ENCODE results near the gene UQCRHL. TPM values are rescaled to one million over a fixed set of nuclear protein-coding genes. Genes with fewer than 3 reads are reported as not detected.

Gene UQCRHL
- total and polyA plus RNA-seq, 3 donors from 2014 or later = 1.5 to 2.5 (median 2.0) TPM

GRCh38 chr1:15760520-15761211 lies 46.8 kb downstream of the UQCRHL start:
- Histone ChIP-seq H3K4me3 (peak overlapping the region in 1 of 2 donors; percentile 76), H3K9me3 (no peaks in the 10 kb centered on the region), H3K36me3 (ENCODE audit: low read depth, missing control alignments) (no peaks in the 10 kb centered on the region), H3K27me3 (no peaks in the 10 kb centered on the region), H3K4me1 (peaks cover 36% of the 10 kb centered on the region), H3K27ac (peak overlapping the region; percentile 89 to 93)
- TF ChIP-seq CTCF (IDR thresholded peaks at IDR 0.05) (no peak), POLR2A (IDR thresholded peaks at IDR 0.05) (no peak)
- intact Hi-C loops (cut with DNase I; ENCODE audit: low total_unique reads) = no loop called here
- 34% methylated on average over 12 of the region's 12 CpGs for WGBS, 2 donors
- peak; percentile 73 for DNase-seq

DNA sequence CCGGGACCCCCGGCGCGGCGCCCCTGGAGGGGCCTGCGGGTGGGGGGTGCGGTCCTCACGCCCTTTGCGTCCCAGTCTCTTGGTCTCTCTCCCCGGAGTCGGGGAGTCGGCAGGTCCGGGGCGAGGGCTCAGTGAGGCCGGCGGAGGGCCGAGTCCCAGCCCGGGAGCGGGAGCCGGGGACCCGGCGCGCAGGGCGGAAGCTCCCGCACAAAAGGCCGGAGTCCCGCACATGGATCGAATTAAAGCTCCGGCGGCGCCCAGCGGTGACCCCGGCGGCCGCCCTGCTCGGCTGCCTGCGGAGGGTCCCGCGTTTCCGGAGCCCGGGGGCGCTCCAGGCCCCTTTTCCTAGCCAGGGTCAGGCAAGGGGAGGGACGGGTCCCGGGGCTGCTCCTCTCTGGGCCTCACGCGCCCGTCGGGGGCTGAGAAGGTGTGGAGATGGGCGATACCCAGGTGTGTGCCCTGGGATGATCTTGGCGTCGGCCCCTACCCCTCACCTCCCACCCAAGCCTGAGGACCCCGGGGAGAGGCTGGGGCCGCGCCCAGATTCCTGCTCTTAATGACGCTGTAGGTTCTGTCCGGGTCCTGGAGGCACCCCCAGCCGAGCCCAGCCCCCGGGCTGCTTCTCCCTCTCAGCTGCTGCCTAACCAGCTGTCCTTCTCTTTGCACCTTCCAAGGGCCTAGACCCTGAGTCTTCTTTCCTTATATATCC lies 48.3 kb downstream of the UQCRHL start:
- peak overlapping the region; percentile 89 to 93 for H3K27ac ChIP-seq
- no peaks in the 10 kb centered on the region for H3K36me3 ChIP-seq (ENCODE audit: low read depth, missing control alignments)
- TF ChIP-seq CTCF (IDR thresholded peaks at IDR 0.05) (no peak), POLR2A (IDR thresholded peaks at IDR 0.05) (no peak)
- H3K4me1 ChIP-seq = peaks cover 36% of the 10 kb centered on the region
- no peaks in the 10 kb centered on the region for H3K27me3 ChIP-seq
- peak overlapping the region; percentile 61 to 76 for H3K4me3 ChIP-seq
- intact Hi-C loops (cut with DNase I; ENCODE audit: low total_unique reads) = no loop called here
- WGBS, 2 donors = 3 to 5% methylated on average over 15 to 43 of the region's 58 CpGs
- DNase-seq = no peak
- H3K9me3 ChIP-seq = no peaks in the 10 kb centered on the region

DNA sequence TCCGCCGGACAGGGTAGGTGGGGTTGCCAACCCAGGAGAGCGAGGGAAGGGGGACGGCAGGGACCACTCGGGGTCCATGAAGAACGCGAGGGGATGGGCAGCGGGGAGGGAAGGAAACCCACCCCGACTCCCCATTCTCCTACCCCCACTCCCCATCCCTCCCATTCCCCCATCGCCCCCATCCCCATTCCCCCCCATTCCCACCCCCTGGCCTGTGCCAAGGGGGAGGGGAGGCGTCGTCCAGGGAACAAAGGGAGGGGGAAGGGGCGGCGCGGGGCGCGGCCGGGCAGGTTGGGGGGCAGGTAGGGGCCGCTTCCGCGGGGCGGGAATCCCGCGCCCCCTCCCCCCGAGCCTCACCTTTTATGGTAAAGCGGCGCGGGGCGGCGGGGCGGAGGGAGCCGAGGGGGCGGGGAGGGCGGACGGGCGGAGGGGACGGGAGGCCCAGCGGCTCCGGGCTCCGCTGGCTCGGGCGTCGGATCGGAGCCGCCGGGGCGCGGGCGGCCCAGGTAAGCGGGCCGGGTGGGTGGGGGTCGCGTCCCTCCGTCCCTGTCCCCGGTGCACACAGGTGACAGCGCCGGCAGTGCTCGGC lies 49.0 kb downstream of the UQCRHL start, which contains the start of gene FBLIM1:
Gene FBLIM1 (plus strand): TSS at position 453 of the 589 bp plus-strand sequence. CDS start 6,189 bp downstream, outside the sequence.
- peaks cover 36% of the 10 kb centered on the region for H3K4me1 ChIP-seq
- peak within 1 kb of the TSS; percentile 89 to 93 for H3K27ac ChIP-seq
- intact Hi-C loops (cut with DNase I; ENCODE audit: low total_unique reads) = no loop called here
- H3K4me3 ChIP-seq = peak within 1 kb of the TSS; percentile 61 to 76
- no peaks in the 10 kb centered on the region for H3K9me3 ChIP-seq
- no peaks in the 10 kb centered on the region for H3K27me3 ChIP-seq
- no peaks in the 10 kb centered on the region for H3K36me3 ChIP-seq (ENCODE audit: low read depth, missing control alignments)
- TF ChIP-seq CTCF (IDR thresholded peaks at IDR 0.05) (no peak), POLR2A (IDR thresholded peaks at IDR 0.05) (no peak)
- DNase-seq = no peak
- 2 to 12% methylated on average over 9 of the region's 58 CpGs for WGBS, 2 donors

GRCh38 chr1:15757575-15758342 lies 49.7 kb downstream of the UQCRHL start:
- intact Hi-C loops (cut with DNase I; ENCODE audit: low total_unique reads) = no loop called here
- no peaks in the 10 kb centered on the region for H3K36me3 ChIP-seq (ENCODE audit: low read depth, missing control alignments)
- TF ChIP-seq CTCF (IDR thresholded peaks at IDR 0.05) (no peak), POLR2A (IDR thresholded peaks at IDR 0.05) (no peak)
- no peaks in the 10 kb centered on the region for H3K27me3 ChIP-seq
- H3K9me3 ChIP-seq = no peaks in the 10 kb centered on the region
- H3K27ac ChIP-seq = peak overlapping the region; percentile 89 to 93
- H3K4me3 ChIP-seq = peak overlapping the region; percentile 61 to 76
- 1 to 14% methylated on average over 15 to 24 of the region's 24 CpGs for WGBS, 2 donors
- DNase-seq = peak; percentile 29
- peaks cover 36% of the 10 kb centered on the region for H3K4me1 ChIP-seq

Other genes with a start within 250 kb of the UQCRHL start
- 1 to 10 TPM in 1 of 2 donors, under 1 TPM in 1; 0.99 to 1.5 TPM for gene AGMAT, start 222.6 kb downstream of the UQCRHL start, total RNA-seq
- gene AGMAT, start 222.6 kb downstream of the UQCRHL start, polyA plus RNA-seq (ENCODE audit: insufficient read depth, low read depth, low replicate concordance) = 1.8 TPM
- gene DDI2, start 190.2 kb downstream of the UQCRHL start, total RNA-seq = 10 to 100 TPM; 45.2 to 54.2 TPM
- gene DDI2, start 190.2 kb downstream of the UQCRHL start, polyA plus RNA-seq (ENCODE audit: insufficient read depth, low read depth, low replicate concordance) = 9.6 TPM
- gene PLEKHM2, start 123.3 kb downstream of the UQCRHL start, total RNA-seq = 10 to 100 TPM; 61.9 to 70.2 TPM
- gene PLEKHM2, start 123.3 kb downstream of the UQCRHL start, polyA plus RNA-seq (ENCODE audit: insufficient read depth, low read depth, low replicate concordance) = 98.4 TPM
- gene SLC25A34, start 71.4 kb downstream of the UQCRHL start, total RNA-seq = 1 to 10 TPM; 2.5 to 3.8 TPM
- 2.6 TPM for gene SLC25A34, start 71.4 kb downstream of the UQCRHL start, polyA plus RNA-seq (ENCODE audit: insufficient read depth, low read depth, low replicate concordance)
- not detected for gene TMEM82, start 65.2 kb downstream of the UQCRHL start, total RNA-seq
- gene TMEM82, start 65.2 kb downstream of the UQCRHL start, polyA plus RNA-seq (ENCODE audit: insufficient read depth, low read depth, low replicate concordance) = not detected
- 10 to 100 TPM; 32.8 to 52.5 TPM for gene FBLIM1, start 48.9 kb downstream of the UQCRHL start, total RNA-seq
- gene FBLIM1, start 48.9 kb downstream of the UQCRHL start, polyA plus RNA-seq (ENCODE audit: insufficient read depth, low read depth, low replicate concordance) = 23.3 TPM
- 10 to 100 TPM; 53.2 to 60.6 TPM for gene SPEN, start 40.1 kb upstream of the UQCRHL start, total RNA-seq
- 54.8 TPM for gene SPEN, start 40.1 kb upstream of the UQCRHL start, polyA plus RNA-seq (ENCODE audit: insufficient read depth, low read depth, low replicate concordance)
- gene ZBTB17, start 168.5 kb upstream of the UQCRHL start, total RNA-seq = 10 to 100 TPM; 60.2 to 65.8 TPM
- 53.6 TPM for gene ZBTB17, start 168.5 kb upstream of the UQCRHL start, polyA plus RNA-seq (ENCODE audit: insufficient read depth, low read depth, low replicate concordance)
- under 1 TPM in 1 of 2 donors, not detected in 1; 0.16 TPM for gene SRARP, start 196.6 kb upstream of the UQCRHL start, total RNA-seq
- gene SRARP, start 196.6 kb upstream of the UQCRHL start, polyA plus RNA-seq (ENCODE audit: insufficient read depth, low read depth, low replicate concordance) = not detected
- gene HSPB7, start 210.4 kb upstream of the UQCRHL start, total RNA-seq = 10 to 100 TPM in 1 of 2 donors, 1 to 10 TPM in 1; 9.0 to 11.7 TPM
- 31.2 TPM for gene HSPB7, start 210.4 kb upstream of the UQCRHL start, polyA plus RNA-seq (ENCODE audit: insufficient read depth, low read depth, low replicate concordance)
- 1 to 10 TPM; 6.5 to 6.9 TPM for gene CLCNKA, start 214.4 kb upstream of the UQCRHL start, total RNA-seq
- gene CLCNKA, start 214.4 kb upstream of the UQCRHL start, polyA plus RNA-seq (ENCODE audit: insufficient read depth, low read depth, low replicate concordance) = 9.9 TPM
- gene CLCNKB, start 236.1 kb upstream of the UQCRHL start, total RNA-seq = 1 to 10 TPM; 3.7 to 4.2 TPM
- 2.3 TPM for gene CLCNKB, start 236.1 kb upstream of the UQCRHL start, polyA plus RNA-seq (ENCODE audit: insufficient read depth, low read depth, low replicate concordance)